Peyer's patch (tissue), 4 donors: Measurements from ENCODE around the gene GSX1. TPM values are rescaled to one million over a fixed set of nuclear protein-coding genes. Genes with fewer than 3 reads are reported as not detected.
A peak's percentile ranks its signal among the peaks of the same experiment; 100 is the strongest.

Experiments used
- DNase-seq, 3 donors: peaks; one replicate each; pipeline ENCODE4 v3.0.0-alpha.2; 2017 to 2019
- H3K27ac ChIP-seq, 4 donors: fragments of 200-600 bp; sonication (generic); one replicate each; pipeline ENCODE4 v1.5.1; 2016 to 2019
- H3K27me3 ChIP-seq, 2 donors: fragments of 200-600 bp; sonication (generic); one replicate each; pipeline ENCODE4 v1.5.1; 2019
- H3K36me3 ChIP-seq, 3 donors: fragments of 200-600 bp; sonication (generic); one replicate each; pipeline ENCODE4 v1.5.1; 2016 to 2019
- H3K4me1 ChIP-seq, 4 donors: fragments of 200-600 bp; sonication (generic); one replicate each; pipeline ENCODE4 v1.5.1; 2016 to 2019
- H3K4me3 ChIP-seq, 4 donors: fragments of 200-600 bp; sonication (generic); 1 replicate in 3 of 4; 2 replicates in 1 of 4; pipeline ENCODE4 v1.5.1; 2016 to 2019; ENCODE audit warnings: mild to moderate bottlenecking in 1 of 4
- H3K9me3 ChIP-seq, 4 donors: fragments of 200-600 bp; sonication (generic); one replicate each; pipeline ENCODE4 v1.5.1; 2016 to 2019; ENCODE audit warnings: mild to moderate bottlenecking in 1 of 4
- POLR2A ChIP-seq, 2 donors: fragments of 450-650 bp; IDR thresholded peaks; one replicate each; pipeline ENCODE4 v1.5.1; 2017; ENCODE audit warnings: antibody characterized with exemption in 2 of 2, mild to moderate bottlenecking in 2 of 2, moderate library complexity in 2 of 2
- total RNA-seq, 4 donors: library from RNA; depleted of rRNA; stranded (reverse); fragments of >200 nt; gene quantifications; one replicate each; pipeline ENCODE4 v1.1.0, GENCODE V29; 2016
- TF ChIP-seq, protein P1 (sequence below), 6 experiments: fragments of 450-650 bp in 4 of 6; fragments of 200-600 bp in 2 of 6; sonication (generic) in 1 of 6; IDR thresholded peaks; one replicate each; pipeline ENCODE4 v1.5.1; 2017 to 2019; ENCODE audit warnings: antibody characterized with exemption in 6 of 6, mild to moderate bottlenecking in 3 of 6, moderate library complexity in 1 of 6

The GSX1 gene
- total RNA-seq, 4 donors from 2014 or later: not detected

DNA sequence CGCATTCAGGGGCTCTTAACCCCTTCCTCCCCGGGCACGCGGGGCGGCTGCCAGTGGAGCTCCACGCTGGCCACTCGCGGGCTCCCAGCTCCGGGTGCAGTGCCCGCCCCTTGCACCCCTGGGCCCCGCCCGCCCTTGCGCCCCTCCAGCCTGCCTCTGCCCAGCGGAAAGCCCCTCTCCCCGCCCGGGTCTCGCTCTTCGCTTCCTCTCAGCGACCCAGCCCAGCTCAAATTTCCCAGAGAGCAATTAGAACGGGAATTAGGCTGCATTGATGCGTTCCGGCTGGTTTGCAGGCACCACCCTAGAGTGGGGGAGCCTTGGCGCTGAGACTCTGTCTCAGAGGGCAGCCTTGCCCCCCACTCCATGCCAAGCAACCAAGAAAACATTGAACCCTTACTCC, 1.8 kb upstream of the GSX1 start:
- Histone ChIP-seq H3K4me1 (peaks cover 0 to 35% (median 20%) of the 10 kb centered on the region in 4 donors), H3K4me3 (peak overlapping the region in 2 of 4 donors; percentile 18 to 36), H3K36me3 (no peaks in the 10 kb centered on the region), H3K27me3 (peaks cover 0 to 58% of the 10 kb centered on the region in 2 donors), H3K27ac (no peak overlapping the region), H3K9me3 (no peaks in the 10 kb centered on the region)
- DNase-seq: no peak
- TF ChIP-seq, protein P1, sequence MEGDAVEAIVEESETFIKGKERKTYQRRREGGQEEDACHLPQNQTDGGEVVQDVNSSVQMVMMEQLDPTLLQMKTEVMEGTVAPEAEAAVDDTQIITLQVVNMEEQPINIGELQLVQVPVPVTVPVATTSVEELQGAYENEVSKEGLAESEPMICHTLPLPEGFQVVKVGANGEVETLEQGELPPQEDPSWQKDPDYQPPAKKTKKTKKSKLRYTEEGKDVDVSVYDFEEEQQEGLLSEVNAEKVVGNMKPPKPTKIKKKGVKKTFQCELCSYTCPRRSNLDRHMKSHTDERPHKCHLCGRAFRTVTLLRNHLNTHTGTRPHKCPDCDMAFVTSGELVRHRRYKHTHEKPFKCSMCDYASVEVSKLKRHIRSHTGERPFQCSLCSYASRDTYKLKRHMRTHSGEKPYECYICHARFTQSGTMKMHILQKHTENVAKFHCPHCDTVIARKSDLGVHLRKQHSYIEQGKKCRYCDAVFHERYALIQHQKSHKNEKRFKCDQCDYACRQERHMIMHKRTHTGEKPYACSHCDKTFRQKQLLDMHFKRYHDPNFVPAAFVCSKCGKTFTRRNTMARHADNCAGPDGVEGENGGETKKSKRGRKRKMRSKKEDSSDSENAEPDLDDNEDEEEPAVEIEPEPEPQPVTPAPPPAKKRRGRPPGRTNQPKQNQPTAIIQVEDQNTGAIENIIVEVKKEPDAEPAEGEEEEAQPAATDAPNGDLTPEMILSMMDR (IDR thresholded peaks at IDR 0.05): no peak
- no peak for TF ChIP-seq POLR2A (IDR thresholded peaks at IDR 0.05)

DNA sequence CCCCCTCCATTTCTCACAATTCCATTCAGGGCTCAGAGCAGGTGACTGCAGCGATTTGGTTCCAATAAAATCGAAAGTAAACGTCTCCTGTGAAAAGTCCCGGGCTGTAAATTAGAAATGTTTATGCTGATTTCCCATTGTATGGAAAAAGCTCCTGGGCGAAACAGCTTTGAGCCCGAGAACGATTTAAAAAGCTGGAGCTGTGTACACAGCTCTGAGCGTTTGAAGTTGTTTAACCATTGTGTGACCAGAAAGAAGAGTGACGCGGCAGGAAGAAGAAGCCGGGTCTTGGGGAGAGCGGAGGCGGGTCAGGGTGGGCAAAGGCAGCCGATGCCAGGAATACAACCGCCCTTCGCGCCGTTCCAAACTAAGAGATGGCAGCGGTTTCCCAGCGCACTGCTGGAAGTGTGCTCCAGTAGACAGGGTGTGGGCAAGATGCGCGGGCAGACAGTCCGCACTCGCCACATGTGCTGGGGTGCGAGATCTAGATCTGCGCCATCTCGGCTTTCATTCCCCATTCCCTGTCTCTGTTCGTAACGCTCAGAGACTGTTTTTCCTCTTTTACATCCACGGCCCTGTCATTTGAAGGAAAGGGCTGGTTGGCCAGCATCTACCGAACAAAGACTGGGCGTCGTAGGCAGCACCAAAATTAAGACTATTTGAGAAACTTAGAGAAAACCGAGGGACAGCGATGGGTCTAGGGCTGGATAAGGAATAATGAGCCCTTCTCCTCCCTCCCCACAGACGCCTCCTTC, 960 bp upstream of the GSX1 start:
- Histone ChIP-seq H3K36me3 (no peaks in the 10 kb centered on the region), H3K4me1 (peaks cover 0 to 35% (median 20%) of the 10 kb centered on the region in 4 donors), H3K9me3 (no peaks in the 10 kb centered on the region), H3K27me3 (peaks cover 0 to 58% of the 10 kb centered on the region in 2 donors), H3K27ac (no peak overlapping the region), H3K4me3 (peak overlapping the region in 3 of 4 donors; percentile 18 to 36 (median 34))
- no peak for DNase-seq
- TF ChIP-seq POLR2A (IDR thresholded peaks at IDR 0.05): no peak
- TF ChIP-seq, protein P1 (IDR thresholded peaks at IDR 0.05): no peak

DNA sequence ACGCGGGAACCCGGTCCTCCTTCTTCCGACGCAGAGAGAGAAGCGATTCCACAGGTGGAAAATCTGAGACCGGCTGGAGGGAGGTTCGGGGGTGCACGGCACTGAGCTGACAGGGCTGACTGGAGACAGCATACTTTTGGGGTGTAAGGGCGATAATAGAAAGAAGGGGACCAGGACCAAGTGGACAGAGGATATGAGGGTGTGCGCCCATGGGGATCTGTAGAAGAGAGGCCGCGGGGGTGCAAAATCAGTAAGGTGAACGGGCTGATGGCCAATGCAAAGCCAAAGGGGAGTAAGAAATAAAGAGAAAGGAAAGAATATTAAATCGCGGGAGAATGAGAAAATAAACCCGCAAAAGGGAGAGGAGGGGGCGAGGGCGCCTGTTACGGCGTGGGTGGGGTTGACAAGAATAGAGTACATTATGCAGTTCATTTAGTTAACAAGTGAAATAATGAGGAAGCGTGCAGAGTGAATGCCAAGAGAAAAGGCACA, 336 bp upstream of the GSX1 start:
- Histone ChIP-seq H3K4me1 (peaks cover 0 to 35% (median 20%) of the 10 kb centered on the region in 4 donors), H3K4me3 (no peak overlapping the region), H3K27me3 (peaks cover 0 to 59% of the 10 kb centered on the region in 2 donors), H3K9me3 (no peaks in the 10 kb centered on the region), H3K36me3 (no peaks in the 10 kb centered on the region), H3K27ac (no peak overlapping the region)
- no peak for DNase-seq
- TF ChIP-seq, protein P1 (IDR thresholded peaks at IDR 0.05): no peak
- TF ChIP-seq POLR2A (IDR thresholded peaks at IDR 0.05): no peak

DNA sequence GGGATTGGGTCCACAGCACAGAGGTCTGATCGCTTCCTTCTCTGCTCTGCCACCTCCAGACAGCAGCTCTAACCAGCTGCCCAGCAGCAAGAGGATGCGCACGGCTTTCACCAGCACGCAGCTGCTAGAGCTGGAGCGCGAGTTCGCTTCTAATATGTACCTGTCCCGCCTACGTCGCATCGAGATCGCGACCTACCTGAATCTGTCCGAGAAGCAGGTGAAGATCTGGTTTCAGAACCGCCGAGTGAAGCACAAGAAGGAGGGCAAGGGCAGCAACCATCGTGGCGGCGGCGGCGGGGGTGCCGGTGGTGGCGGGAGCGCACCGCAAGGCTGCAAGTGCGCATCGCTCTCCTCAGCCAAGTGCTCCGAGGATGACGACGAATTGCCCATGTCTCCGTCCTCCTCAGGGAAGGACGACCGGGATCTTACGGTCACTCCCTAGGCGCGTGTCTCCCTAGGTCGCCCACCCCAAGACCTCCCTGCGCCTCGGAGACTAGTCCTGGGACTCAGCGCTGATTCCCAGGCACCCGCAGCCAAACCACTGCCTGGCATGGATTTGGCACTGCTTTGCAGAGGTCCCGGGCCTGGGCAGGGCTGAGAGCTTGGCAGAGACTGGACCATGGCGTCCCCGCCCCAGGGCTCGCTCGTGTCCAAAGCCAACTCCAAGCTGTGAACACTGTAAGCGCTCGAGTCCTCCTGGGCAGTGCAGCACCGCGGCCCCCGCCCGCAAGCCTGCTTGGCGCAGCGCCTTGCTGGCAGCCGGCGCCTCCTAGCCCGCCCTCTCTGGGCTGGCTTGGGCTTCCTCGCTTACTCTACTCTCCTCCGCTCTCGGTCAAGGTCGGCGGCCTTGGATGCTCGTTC, 1.5 kb downstream of the GSX1 start:
- H3K4me3 ChIP-seq: no peak overlapping the region
- no peaks in the 10 kb centered on the region for H3K9me3 ChIP-seq
- no peaks in the 10 kb centered on the region for H3K36me3 ChIP-seq
- H3K4me1 ChIP-seq: peaks cover 0 to 35% (median 20%) of the 10 kb centered on the region in 4 donors
- no peak for DNase-seq
- no peak overlapping the region for H3K27ac ChIP-seq
- peaks cover 0 to 73% of the 10 kb centered on the region in 2 donors for H3K27me3 ChIP-seq
- no peak for TF ChIP-seq POLR2A (IDR thresholded peaks at IDR 0.05)
- TF ChIP-seq, protein P1 (IDR thresholded peaks at IDR 0.05): no peak

DNA sequence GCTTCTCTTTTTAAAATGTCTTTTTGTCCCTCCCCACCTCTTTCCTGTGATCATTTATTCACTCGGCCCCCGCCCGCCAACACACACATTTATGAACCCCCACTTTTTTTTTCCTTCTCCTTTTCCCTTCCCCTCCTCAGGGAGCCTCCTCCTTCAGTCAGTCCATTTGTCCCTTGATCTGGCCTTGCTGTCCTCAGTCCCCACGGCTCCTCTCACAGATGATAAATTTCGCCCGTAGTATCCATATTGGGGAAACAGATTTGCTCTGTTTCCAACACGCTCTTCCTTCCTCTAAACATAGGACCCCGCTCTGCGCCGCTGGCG, 2.0 kb downstream of the GSX1 start:
- H3K36me3 ChIP-seq: no peaks in the 10 kb centered on the region
- peaks cover 0 to 35% (median 20%) of the 10 kb centered on the region in 4 donors for H3K4me1 ChIP-seq
- H3K4me3 ChIP-seq: no peak overlapping the region
- H3K27me3 ChIP-seq: peaks cover 0 to 74% of the 10 kb centered on the region in 2 donors
- DNase-seq: no peak
- no peak for TF ChIP-seq POLR2A (IDR thresholded peaks at IDR 0.05)
- TF ChIP-seq, protein P1 (IDR thresholded peaks at IDR 0.05): no peak
- no peak overlapping the region for H3K27ac ChIP-seq
- no peaks in the 10 kb centered on the region for H3K9me3 ChIP-seq
